ENCODE data around the gene RUNX3.

RUNX3 gene

DNA sequence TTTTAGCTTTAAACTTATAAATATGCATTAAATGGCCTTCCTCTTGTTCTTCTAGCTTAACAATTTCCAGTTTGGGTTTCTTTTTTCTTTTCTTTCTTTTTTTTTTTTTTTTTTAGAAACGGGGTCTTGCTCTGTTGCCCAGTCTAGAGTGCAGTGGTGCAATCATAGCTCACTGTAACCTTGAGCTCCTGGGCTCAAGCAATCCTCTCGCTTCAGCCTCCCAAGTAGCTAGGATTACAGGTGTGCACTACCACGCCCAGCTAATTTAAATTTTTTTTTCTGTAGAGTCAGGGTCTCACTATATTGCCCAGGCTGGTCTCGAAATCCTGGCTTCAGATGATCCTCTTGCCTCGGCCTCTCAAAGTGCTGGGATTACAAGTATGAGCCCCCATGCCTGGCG, 37.9 kb upstream of the RUNX3 start:
- Histone ChIP-seq H3K27ac (no peak overlapping the region), H3K4me3 (ENCODE audit: low read depth, low read length) (no peak overlapping the region), H3K27me3 (ENCODE audit: insufficient read depth, low read depth, severe bottlenecking) (no peaks in the 10 kb centered on the region), H3K9me3 (ENCODE audit: severe bottlenecking) (no peaks in the 10 kb centered on the region), H3K36me3 (no peaks in the 10 kb centered on the region)
- TF ChIP-seq, protein P1, sequence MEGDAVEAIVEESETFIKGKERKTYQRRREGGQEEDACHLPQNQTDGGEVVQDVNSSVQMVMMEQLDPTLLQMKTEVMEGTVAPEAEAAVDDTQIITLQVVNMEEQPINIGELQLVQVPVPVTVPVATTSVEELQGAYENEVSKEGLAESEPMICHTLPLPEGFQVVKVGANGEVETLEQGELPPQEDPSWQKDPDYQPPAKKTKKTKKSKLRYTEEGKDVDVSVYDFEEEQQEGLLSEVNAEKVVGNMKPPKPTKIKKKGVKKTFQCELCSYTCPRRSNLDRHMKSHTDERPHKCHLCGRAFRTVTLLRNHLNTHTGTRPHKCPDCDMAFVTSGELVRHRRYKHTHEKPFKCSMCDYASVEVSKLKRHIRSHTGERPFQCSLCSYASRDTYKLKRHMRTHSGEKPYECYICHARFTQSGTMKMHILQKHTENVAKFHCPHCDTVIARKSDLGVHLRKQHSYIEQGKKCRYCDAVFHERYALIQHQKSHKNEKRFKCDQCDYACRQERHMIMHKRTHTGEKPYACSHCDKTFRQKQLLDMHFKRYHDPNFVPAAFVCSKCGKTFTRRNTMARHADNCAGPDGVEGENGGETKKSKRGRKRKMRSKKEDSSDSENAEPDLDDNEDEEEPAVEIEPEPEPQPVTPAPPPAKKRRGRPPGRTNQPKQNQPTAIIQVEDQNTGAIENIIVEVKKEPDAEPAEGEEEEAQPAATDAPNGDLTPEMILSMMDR (IDR thresholded peaks at IDR 0.05; ENCODE audit: low read depth, low read length) = no peak
- no peak for DNase-seq

DNA sequence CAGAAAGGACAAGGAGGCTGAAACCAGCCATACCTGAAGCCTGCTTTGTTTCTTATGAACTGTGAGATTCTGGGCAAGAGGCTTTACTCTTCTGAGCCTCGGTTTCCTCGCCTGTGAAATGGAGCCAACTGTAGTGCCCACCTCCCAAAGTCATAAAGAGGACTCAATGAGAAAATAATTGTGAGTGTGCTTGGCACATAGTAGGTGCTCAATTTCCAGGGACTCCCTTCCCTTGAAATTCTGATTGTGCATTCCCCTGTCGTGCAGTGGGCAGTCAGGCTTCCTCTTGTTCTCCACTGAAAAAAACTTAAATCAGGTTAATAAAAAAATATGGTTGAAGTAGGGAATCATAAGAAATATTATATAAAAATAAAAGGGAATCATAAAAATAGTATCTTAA, 37.5 kb upstream of the RUNX3 start:
- no peak overlapping the region for H3K4me3 ChIP-seq (ENCODE audit: low read depth, low read length)
- no peaks in the 10 kb centered on the region for H3K36me3 ChIP-seq
- H3K9me3 ChIP-seq (ENCODE audit: severe bottlenecking) = no peaks in the 10 kb centered on the region
- H3K27ac ChIP-seq = no peak overlapping the region
- no peaks in the 10 kb centered on the region for H3K27me3 ChIP-seq (ENCODE audit: insufficient read depth, low read depth, severe bottlenecking)
- TF ChIP-seq, protein P1 (IDR thresholded peaks at IDR 0.05; ENCODE audit: low read depth, low read length) = no peak
- DNase-seq = no peak

DNA sequence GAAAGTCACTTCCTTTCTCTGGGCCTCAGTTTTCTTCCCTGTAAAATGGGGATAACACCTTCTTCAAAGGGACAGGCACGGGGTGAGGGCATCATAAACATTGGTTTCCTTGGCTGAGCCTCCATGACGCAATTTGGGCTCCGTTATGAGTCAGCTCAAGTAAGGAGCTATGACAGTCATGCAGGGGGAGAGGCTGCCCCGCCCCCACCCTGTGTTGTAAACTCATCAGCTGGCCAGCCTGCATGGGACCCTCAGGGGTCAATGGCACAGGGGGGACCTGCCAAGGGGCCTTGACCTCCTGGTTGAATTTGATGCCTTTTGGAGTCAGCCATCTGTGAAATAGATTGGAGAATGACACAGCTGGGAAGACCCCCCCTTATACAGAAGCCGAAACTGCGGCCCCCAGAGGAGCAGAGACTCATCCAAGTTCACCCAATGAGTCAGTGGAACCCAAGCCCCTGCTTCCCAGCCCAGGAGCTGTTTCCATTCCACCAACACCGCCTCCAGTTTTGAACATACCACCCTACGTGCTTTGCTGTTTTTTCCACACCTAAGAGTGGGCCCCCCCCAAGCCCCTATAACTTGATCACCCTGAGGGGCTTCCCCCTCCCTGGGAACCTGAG, 36.8 kb upstream of the RUNX3 start:
- Histone ChIP-seq H3K9me3 (ENCODE audit: severe bottlenecking) (no peaks in the 10 kb centered on the region), H3K27me3 (ENCODE audit: insufficient read depth, low read depth, severe bottlenecking) (no peaks in the 10 kb centered on the region), H3K27ac (no peak overlapping the region), H3K36me3 (no peaks in the 10 kb centered on the region), H3K4me3 (ENCODE audit: low read depth, low read length) (no peak overlapping the region)
- DNase-seq = no peak
- TF ChIP-seq, protein P1 (IDR thresholded peaks at IDR 0.05; ENCODE audit: low read depth, low read length) = no peak

DNA sequence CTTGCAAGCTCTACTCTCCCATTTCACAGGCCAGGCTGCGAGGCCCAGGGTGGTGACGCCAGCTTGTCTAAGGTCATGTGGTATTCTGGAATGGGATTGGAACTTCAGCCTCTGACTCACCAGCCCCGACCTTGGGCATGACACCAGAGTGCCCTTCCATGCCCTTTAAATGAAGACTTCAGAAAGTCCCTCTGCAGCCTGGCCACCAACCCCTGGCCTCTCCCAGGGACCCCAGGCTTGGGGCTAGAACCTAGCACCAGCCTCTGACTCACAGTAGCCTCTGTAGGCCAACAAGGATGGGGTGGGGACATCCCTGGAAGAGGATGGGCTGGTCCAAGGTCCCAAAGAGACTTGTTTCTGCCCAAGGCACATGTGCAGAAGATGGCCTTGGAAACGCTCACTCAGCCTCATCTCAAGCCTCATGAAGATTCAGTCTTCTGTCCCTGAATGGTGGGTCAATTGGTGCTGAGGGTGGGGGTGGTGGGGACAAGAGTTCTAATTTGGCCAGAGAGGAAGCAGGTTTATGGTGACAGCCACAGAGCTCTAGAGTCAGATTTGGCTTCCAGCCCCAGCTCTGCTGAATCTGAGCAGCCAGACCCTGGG, 36.1 kb upstream of the RUNX3 start:
- H3K4me3 ChIP-seq (ENCODE audit: low read depth, low read length) = no peak overlapping the region
- H3K36me3 ChIP-seq = no peaks in the 10 kb centered on the region
- no peak overlapping the region for H3K27ac ChIP-seq
- DNase-seq = no peak
- H3K27me3 ChIP-seq (ENCODE audit: insufficient read depth, low read depth, severe bottlenecking) = no peaks in the 10 kb centered on the region
- TF ChIP-seq, protein P1 (IDR thresholded peaks at IDR 0.05; ENCODE audit: low read depth, low read length) = no peak
- no peaks in the 10 kb centered on the region for H3K9me3 ChIP-seq (ENCODE audit: severe bottlenecking)

DNA sequence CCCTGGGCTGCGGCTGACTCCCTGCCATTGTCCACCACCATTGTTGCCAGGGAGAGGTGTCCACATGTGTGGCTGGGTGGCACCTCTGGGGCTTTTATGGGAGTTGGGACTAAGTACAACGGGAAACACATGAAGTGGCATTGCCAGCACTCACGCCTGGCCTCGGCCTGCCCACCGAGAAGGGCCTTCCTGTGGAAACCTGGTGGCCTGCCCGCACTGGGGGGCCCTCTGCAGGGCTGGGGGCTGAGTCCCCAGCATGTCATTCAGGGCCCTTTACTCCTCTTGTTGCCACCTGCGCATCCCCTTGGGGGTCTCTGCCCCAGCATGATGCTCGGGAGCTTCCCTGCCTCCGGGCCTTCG, 35.5 kb upstream of the RUNX3 start:
- no peaks in the 10 kb centered on the region for H3K27me3 ChIP-seq (ENCODE audit: insufficient read depth, low read depth, severe bottlenecking)
- H3K27ac ChIP-seq = no peak overlapping the region
- H3K4me3 ChIP-seq (ENCODE audit: low read depth, low read length) = no peak overlapping the region
- TF ChIP-seq, protein P1 (IDR thresholded peaks at IDR 0.05; ENCODE audit: low read depth, low read length) = no peak
- no peaks in the 10 kb centered on the region for H3K9me3 ChIP-seq (ENCODE audit: severe bottlenecking)
- no peak for DNase-seq
- H3K36me3 ChIP-seq = no peaks in the 10 kb centered on the region

Measured in WERI-Rb-1 (cell line).